Liver (tissue), 9 donors: ENCODE measurements around the gene GPR176. TPM values are rescaled to one million over a fixed set of nuclear protein-coding genes. Genes with fewer than 3 reads are reported as not detected.
A peak's percentile ranks its signal among the peaks of the same experiment; 100 is the strongest.

Source experiments
- DNase-seq: peaks from one replicate; pipeline ENCODE4 v3.0.0-alpha.2; 2017; ENCODE audit warnings: low spot score
- H3K27ac ChIP-seq, 2 donors: one replicate each; pipeline ENCODE4 v1.7.0; 2013; ENCODE audit warnings: inconsistent platforms in 2 of 2, low read length in 2 of 2, control low read depth in 1 of 2, low read depth in 1 of 2, mild to moderate bottlenecking in 1 of 2
- H3K27me3 ChIP-seq, 4 donors: one replicate each; pipeline versions ENCODE4 v1.6.1 to v1.7.0; 2013; ENCODE audit warnings: low read length in 3 of 4, inconsistent platforms in 1 of 4, mild to moderate bottlenecking in 1 of 4, moderate library complexity in 1 of 4; ENCODE audit not compliant: control insufficient read depth in 4 of 4, insufficient read depth in 4 of 4
- H3K36me3 ChIP-seq, 4 donors: one replicate each; pipeline versions ENCODE4 v1.6.1 to v1.7.0; 2013; ENCODE audit warnings: low read length in 3 of 4, mild to moderate bottlenecking in 3 of 4, low read depth in 1 of 4, moderate library complexity in 1 of 4; ENCODE audit not compliant: control insufficient read depth in 4 of 4, insufficient read depth in 3 of 4
- H3K4me1 ChIP-seq, 4 donors: one replicate each; pipeline versions ENCODE4 v1.6.1 to v1.7.0; 2013; ENCODE audit warnings: low read length in 3 of 4, mild to moderate bottlenecking in 3 of 4, moderate library complexity in 1 of 4; ENCODE audit not compliant: control insufficient read depth in 4 of 4, insufficient read depth in 4 of 4
- H3K4me3 ChIP-seq, 3 donors: one replicate each; pipeline versions ENCODE4 v1.6.1 to v1.7.0; 2013; ENCODE audit warnings: low read length in 3 of 3, control low read depth in 1 of 3, low read depth in 1 of 3, mild to moderate bottlenecking in 1 of 3
- H3K9ac ChIP-seq, 2 donors: one replicate each; pipeline ENCODE4 v1.7.0; 2013; ENCODE audit warnings: low read length in 2 of 2, mild to moderate bottlenecking in 2 of 2, moderate library complexity in 2 of 2, control low read depth in 1 of 2, low read depth in 1 of 2
- H3K9me3 ChIP-seq, 4 donors: one replicate each; pipeline versions ENCODE4 v1.6.1 to v1.7.0; 2013; ENCODE audit warnings: low read length in 3 of 4; ENCODE audit not compliant: control insufficient read depth in 4 of 4
- ATF3 ChIP-seq: IDR thresholded peaks from 2 replicates; pipeline ENCODE4 v1.6.1; 2016; ENCODE audit warnings: antibody characterized with exemption
- CTCF ChIP-seq: fragments of 150-350 bp; IDR thresholded peaks from 2 replicates; pipeline ENCODE4 v1.5.1; 2017; ENCODE audit warnings: improper control_type of control experiment, low read depth, low read length; ENCODE audit not compliant: missing input control
- EGR1 ChIP-seq, 2 donors: IDR thresholded peaks; 2 replicates each; pipeline ENCODE4 v1.6.1; 2016 to 2018; ENCODE audit warnings: antibody characterized with exemption in 2 of 2, low read depth in 2 of 2
- FOXA1 ChIP-seq: IDR thresholded peaks from 2 replicates; pipeline ENCODE4 v1.6.1; 2016; ENCODE audit warnings: antibody characterized with exemption
- FOXA2 ChIP-seq: IDR thresholded peaks from 2 replicates; pipeline ENCODE4 v1.6.1; 2016; ENCODE audit warnings: antibody characterized with exemption
- HNF4A ChIP-seq, 2 donors: conservative IDR thresholded peaks; 2 replicates each; pipeline ENCODE4 v1.6.1; 2016; ENCODE audit warnings: antibody characterized with exemption in 2 of 2, mild to moderate bottlenecking in 2 of 2
- HNF4G ChIP-seq: IDR thresholded peaks from 2 replicates; pipeline ENCODE4 v1.6.1; 2016; ENCODE audit warnings: antibody characterized with exemption
- JUND ChIP-seq, 2 donors: IDR thresholded peaks; 2 replicates each; pipeline ENCODE4 v1.6.1; 2016; ENCODE audit warnings: antibody characterized with exemption in 2 of 2
- NR2F2 ChIP-seq: IDR thresholded peaks from 2 replicates; pipeline ENCODE4 v1.6.1; 2016; ENCODE audit warnings: antibody characterized with exemption
- RAD21 ChIP-seq, 2 donors: IDR thresholded peaks; 2 replicates each; pipeline ENCODE4 v1.6.1; 2016; ENCODE audit warnings: antibody characterized with exemption in 2 of 2, mild to moderate bottlenecking in 2 of 2
- REST ChIP-seq: IDR thresholded peaks from 2 replicates; pipeline ENCODE4 v1.6.1; 2016; ENCODE audit warnings: antibody characterized with exemption, mild to moderate bottlenecking
- RXRA ChIP-seq, 2 donors: IDR thresholded peaks; 2 replicates each; pipeline ENCODE4 v1.6.1; 2017 to 2018; ENCODE audit warnings: antibody characterized with exemption in 2 of 2, mild to moderate bottlenecking in 1 of 2
- SP1 ChIP-seq: IDR thresholded peaks from 2 replicates; pipeline ENCODE4 v1.6.1; 2018; ENCODE audit warnings: antibody characterized with exemption, mild to moderate bottlenecking
- TAF1 ChIP-seq: conservative IDR thresholded peaks from 2 replicates; pipeline ENCODE4 v1.6.1; 2016; ENCODE audit warnings: antibody characterized with exemption, mild to moderate bottlenecking
- YY1 ChIP-seq: IDR thresholded peaks from 2 replicates; pipeline ENCODE4 v1.6.1; 2016; ENCODE audit warnings: antibody characterized with exemption, mild to moderate bottlenecking
- ZBTB33 ChIP-seq: IDR thresholded peaks from 2 replicates; pipeline ENCODE4 v1.6.1; 2016; ENCODE audit warnings: antibody characterized with exemption
- WGBS: extraction: QIAGEN DNeasy Blood & Tissue Kit; methylation state at CpG from one replicate; pipeline ENCODE4 v1.1.7; 2013; 5-methylcytosine and 5-hydroxymethylcytosine counted together
- polyA plus RNA-seq, 2 donors: library from polyadenylated mRNA; stranded (reverse) in 1 of 2; unstranded in 1 of 2; fragments of 200-250 nt in 1 of 2; fragments of >200 nt in 1 of 2; fragmentation: Nextera tagmentation in 1 of 2; extraction: Ambion mirVana in 1 of 2; gene quantifications; one replicate each; pipeline versions ENCODE4 v1.2.1 to v1.2.3, GENCODE V29; 2013 to 2015
- total RNA-seq, 2 donors: library from RNA; depleted of rRNA; stranded (reverse); fragments of >200 nt; gene quantifications; one replicate each; pipeline ENCODE4 v1.2.3, GENCODE V29; 2014
- TF ChIP-seq, protein P1 (sequence below): IDR thresholded peaks from 2 replicates; pipeline ENCODE4 v1.6.1; 2016; ENCODE audit warnings: antibody characterized with exemption
- donor health status: healthy.
- donor health status: healthy.
- donor health status: healthy.
- donor health status: healthy.
- donor health status: healthy.

Gene GPR176
- total and polyA plus RNA-seq, 4 donors: 0.44 to 1.7 (median 1.4) TPM

DNA sequence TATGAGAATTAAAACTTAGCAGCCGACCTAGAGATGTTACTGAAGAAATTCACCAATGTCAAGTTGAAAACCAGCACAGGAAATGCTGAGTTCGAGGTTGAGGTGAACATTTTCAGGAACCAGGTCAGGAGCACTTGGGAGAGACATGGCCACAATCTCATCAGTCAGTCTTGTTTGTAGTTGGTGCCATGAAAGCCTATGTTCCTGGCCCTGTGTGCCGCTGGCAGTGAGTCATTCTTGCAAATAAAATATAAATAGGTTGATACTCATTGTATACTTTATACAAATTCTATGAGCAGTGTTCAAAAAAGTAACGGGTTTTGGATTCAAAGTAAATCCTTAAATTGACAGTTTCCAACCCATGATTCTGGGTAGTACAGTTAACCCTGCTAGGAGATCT, 135.9 kb downstream of the GPR176 start:
- H3K4me1 ChIP-seq: peaks cover 3 to 22% (median 8%) of the 10 kb centered on the region in 4 donors
- no peak overlapping the region for H3K9ac ChIP-seq
- H3K4me3 ChIP-seq: no peak overlapping the region
- 73% methylated on average over 4 of the region's 4 CpGs for WGBS
- H3K36me3 ChIP-seq: no peaks in the 10 kb centered on the region
- no peaks in the 10 kb centered on the region for H3K9me3 ChIP-seq
- no peaks in the 10 kb centered on the region for H3K27me3 ChIP-seq
- H3K27ac ChIP-seq: no peak overlapping the region
- TF ChIP-seq ZBTB33 (no peak), YY1 (no peak), SP1 (no peak), HNF4A (conservative IDR thresholded peaks at IDR 0.05) (no peak), REST (no peak), ATF3 (no peak), NR2F2 (no peak), EGR1 (IDR thresholded peaks at IDR 0.05; ENCODE audit: low read depth in 2 of 2) (no peak), FOXA2 (no peak), CTCF (no peak), RXRA (IDR thresholded peaks at IDR 0.05) (no peak), JUND (IDR thresholded peaks at IDR 0.05) (no peak)
- TF ChIP-seq, protein P1, sequence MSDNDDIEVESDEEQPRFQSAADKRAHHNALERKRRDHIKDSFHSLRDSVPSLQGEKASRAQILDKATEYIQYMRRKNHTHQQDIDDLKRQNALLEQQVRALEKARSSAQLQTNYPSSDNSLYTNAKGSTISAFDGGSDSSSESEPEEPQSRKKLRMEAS: no peak
- no peak for DNase-seq

- no peak for DNase-seq
- H3K9ac ChIP-seq: peak overlapping the region; percentile 48 to 87
- peak overlapping the region; percentile 81 to 89 (median 86) for H3K4me3 ChIP-seq
- peak overlapping the region in 1 of 2 donors; percentile 81 for H3K27ac ChIP-seq
- H3K27me3 ChIP-seq: no peaks in the 10 kb centered on the region
- no peaks in the 10 kb centered on the region for H3K36me3 ChIP-seq
- H3K9me3 ChIP-seq: no peaks in the 10 kb centered on the region
- peaks cover 3 to 22% (median 8%) of the 10 kb centered on the region in 4 donors for H3K4me1 ChIP-seq
- WGBS: 3% methylated on average over 10 of the region's 10 CpGs
- no peak for TF ChIP-seq TAF1
- TF ChIP-seq HNF4A (conservative IDR thresholded peaks at IDR 0.05): no peak
- TF ChIP-seq, protein P1: no peak
- TF ChIP-seq RAD21 (IDR thresholded peaks at IDR 0.05): no peak
- TF ChIP-seq FOXA2: no peak
- no peak for TF ChIP-seq HNF4G
- no peak for TF ChIP-seq ATF3
- no peak for TF ChIP-seq RXRA (IDR thresholded peaks at IDR 0.05)
- TF ChIP-seq SP1: no peak
- TF ChIP-seq CTCF: no peak
- TF ChIP-seq FOXA1: no peak
- no peak for TF ChIP-seq NR2F2
- no peak for TF ChIP-seq JUND (IDR thresholded peaks at IDR 0.05)
Measured at GRCh38 chr15:39783244-39783820, 136.7 kb downstream of the GPR176 start.
